ENCODE results near the gene PKN2. TPM values are rescaled to one million over a fixed set of nuclear protein-coding genes. Genes with fewer than 3 reads are reported as not detected.

The PKN2 gene
- total and polyA plus RNA-seq, 2 experiments from 2014 or later = 14.6 to 29.4 TPM

GRCh38 chr1:88697503-88697902 is 13.4 kb downstream of the PKN2 start:
- H3K27ac ChIP-seq (ENCODE audit: low read depth) = no peak overlapping the region
- H3K9me2 ChIP-seq (ENCODE audit: insufficient read depth) = no peaks in the 10 kb centered on the region
- DNase-seq (ENCODE audit: low spot score) = no peak
- peaks cover 16% of the 10 kb centered on the region for H3K4me1 ChIP-seq (ENCODE audit: insufficient read depth)
- H3K27me3 ChIP-seq (ENCODE audit: insufficient read depth) = no peaks in the 10 kb centered on the region
- H3K9me3 Mint-ChIP-seq = no peaks in the 10 kb centered on the region
- peaks cover 23% of the 10 kb centered on the region for H4K20me1 ChIP-seq (replicated peaks; ENCODE audit: insufficient read depth)
- H3K36me3 ChIP-seq (ENCODE audit: insufficient read depth) = no peaks in the 10 kb centered on the region
- peaks cover 8% of the 10 kb centered on the region; the same call in 2 of the 3 replicates for H3K36me3 Mint-ChIP-seq (ENCODE audit: low read depth)
- no peaks in the 10 kb centered on the region for H3K27me3 Mint-ChIP-seq (ENCODE audit: insufficient read depth, low read depth, poor library complexity)
- H3K4me2 ChIP-seq = peak overlapping the region; percentile 31; the same call in 1 of the 2 replicates
- H3K79me2 ChIP-seq (replicated peaks; ENCODE audit: insufficient read depth) = peaks cover 99% of the 10 kb centered on the region
- no peak overlapping the region for H2AFZ ChIP-seq
- peak overlapping the region; percentile 89; the same call in 1 of the 2 replicates for H3K27ac Mint-ChIP-seq
- H3K4me3 ChIP-seq = no peak overlapping the region
- H3F3A ChIP-seq (replicated peaks; ENCODE audit: low read depth) = no peaks in the 10 kb centered on the region
- H3K4me1 Mint-ChIP-seq = peaks cover 24% of the 10 kb centered on the region
- no peak for ATAC-seq
- no peak overlapping the region for H3K4me3 Mint-ChIP-seq
- TF ChIP-seq ETS1 (IDR thresholded peaks at IDR 0.05) = no peak
- TF ChIP-seq EZH2 (IDR thresholded peaks at IDR 0.05; ENCODE audit: low read depth, unreplicated experiment) = no peak
- no peak for TF ChIP-seq ZNF462 (CRISPR knock-in tag; IDR thresholded peaks at IDR 0.05)
- no peak for TF ChIP-seq STAT1 (IDR thresholded peaks at IDR 0.05; ENCODE audit: unreplicated experiment)
- no peak for TF ChIP-seq CREB1 (CRISPR knock-in tag; IDR thresholded peaks at IDR 0.05; ENCODE audit: low read depth)
- no peak for TF ChIP-seq ZNF114 (CRISPR knock-in tag; IDR thresholded peaks at IDR 0.05)
- TF ChIP-seq, protein P1, sequence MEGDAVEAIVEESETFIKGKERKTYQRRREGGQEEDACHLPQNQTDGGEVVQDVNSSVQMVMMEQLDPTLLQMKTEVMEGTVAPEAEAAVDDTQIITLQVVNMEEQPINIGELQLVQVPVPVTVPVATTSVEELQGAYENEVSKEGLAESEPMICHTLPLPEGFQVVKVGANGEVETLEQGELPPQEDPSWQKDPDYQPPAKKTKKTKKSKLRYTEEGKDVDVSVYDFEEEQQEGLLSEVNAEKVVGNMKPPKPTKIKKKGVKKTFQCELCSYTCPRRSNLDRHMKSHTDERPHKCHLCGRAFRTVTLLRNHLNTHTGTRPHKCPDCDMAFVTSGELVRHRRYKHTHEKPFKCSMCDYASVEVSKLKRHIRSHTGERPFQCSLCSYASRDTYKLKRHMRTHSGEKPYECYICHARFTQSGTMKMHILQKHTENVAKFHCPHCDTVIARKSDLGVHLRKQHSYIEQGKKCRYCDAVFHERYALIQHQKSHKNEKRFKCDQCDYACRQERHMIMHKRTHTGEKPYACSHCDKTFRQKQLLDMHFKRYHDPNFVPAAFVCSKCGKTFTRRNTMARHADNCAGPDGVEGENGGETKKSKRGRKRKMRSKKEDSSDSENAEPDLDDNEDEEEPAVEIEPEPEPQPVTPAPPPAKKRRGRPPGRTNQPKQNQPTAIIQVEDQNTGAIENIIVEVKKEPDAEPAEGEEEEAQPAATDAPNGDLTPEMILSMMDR (conservative IDR thresholded peaks at IDR 0.05; ENCODE audit: low read depth in 2 of 2) = no peak
- TF ChIP-seq NANOG (IDR thresholded peaks at IDR 0.05; ENCODE audit: borderline replicate concordance) = no peak
- TF ChIP-seq JUNB (IDR thresholded peaks at IDR 0.05; ENCODE audit: unreplicated experiment) = no peak
- TF ChIP-seq POLR2AphosphoS5 (IDR thresholded peaks at IDR 0.05; ENCODE audit: low read depth) = no peak

All from GM23338 (cell line).